ENCODE data around the gene SLC1A2.

The SLC1A2 gene

DNA sequence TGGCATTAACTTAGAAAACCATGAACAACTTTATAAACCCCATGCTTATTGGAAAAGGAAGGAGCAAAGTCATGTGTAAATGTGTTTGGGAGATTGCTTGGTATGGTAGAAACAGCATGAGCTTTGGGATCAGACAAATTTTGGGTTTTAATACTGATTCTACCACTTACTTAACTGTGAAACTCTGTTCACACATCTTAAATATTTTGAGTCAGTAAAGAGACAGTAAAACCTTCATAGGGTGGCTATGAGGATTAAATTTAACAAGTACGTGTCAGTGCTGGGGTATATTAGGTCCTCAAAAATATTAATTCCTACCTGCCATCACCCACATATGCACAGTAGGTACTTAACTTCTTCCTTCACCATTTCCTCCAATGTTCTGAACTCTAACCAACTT lies 183.9 kb downstream of the SLC1A2 start:
- no peak for TF ChIP-seq FOXA1 (IDR thresholded peaks at IDR 0.05)
- no peak for TF ChIP-seq HDGF (IDR thresholded peaks at IDR 0.05; ENCODE audit: borderline replicate concordance)
- TF ChIP-seq L3MBTL2 (conservative IDR thresholded peaks at IDR 0.05) = no peak
- TF ChIP-seq FOXM1 (IDR thresholded peaks at IDR 0.05; ENCODE audit: borderline replicate concordance) = no peak
- POLR2A ChIA-PET = no interaction called here
- CTCF ChIA-PET = no interaction called here
- no peak for DNase-seq (ENCODE audit: extremely low spot score)

DNA sequence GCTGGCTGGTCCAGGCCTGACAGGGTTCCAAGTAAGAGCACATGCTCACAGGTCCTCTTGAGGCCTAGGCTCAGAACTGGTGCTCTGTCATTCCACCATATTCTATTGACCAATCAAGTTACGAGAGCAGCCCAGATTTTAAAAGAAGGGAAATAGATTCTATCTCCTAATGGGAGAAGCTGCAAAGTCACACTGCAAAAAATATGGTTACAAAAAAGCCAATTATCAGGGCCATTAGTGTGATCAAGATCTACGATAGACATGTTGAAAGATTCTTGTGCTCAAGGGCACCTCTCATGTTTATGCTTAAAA lies 184.2 kb downstream of the SLC1A2 start:
- TF ChIP-seq ARNT (IDR thresholded peaks at IDR 0.05) (no peak), FOXA1 (IDR thresholded peaks at IDR 0.05) (no peak)
- POLR2A ChIA-PET = no interaction called here
- CTCF ChIA-PET = no interaction called here
- DNase-seq (ENCODE audit: extremely low spot score) = no peak

DNA sequence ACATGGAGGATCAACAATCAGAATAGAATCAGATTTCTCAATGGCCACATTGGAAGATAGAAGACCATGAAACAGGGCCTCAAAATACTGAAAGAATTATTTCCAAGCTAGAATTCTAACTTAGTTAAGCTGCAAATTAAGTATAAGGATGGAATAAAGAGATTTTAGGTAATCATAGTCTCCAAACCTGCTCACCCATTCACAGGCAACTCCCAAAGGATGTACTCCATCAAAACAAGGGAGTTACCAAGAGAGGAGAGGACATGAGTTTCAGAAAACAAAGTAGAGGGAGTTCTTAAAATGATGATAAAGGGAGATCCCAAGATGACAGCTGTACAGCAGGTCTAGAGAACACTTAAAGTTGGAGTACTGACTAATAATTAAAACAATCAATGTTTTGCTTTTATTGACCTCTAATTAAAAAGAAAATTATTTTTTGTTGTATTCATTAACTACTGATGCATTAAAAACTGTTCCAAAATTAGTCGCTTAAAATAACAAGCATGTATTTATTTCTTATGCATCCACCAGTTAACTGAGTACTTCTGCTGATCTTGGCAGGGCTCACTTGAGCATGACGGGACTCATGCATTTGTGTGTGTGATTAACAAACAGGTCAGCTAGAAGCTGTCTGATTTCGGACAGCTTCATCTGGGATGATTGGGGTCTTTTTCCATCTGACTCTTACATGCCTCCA lies 184.8 kb downstream of the SLC1A2 start:
- DNase-seq (ENCODE audit: extremely low spot score) = no peak
- ChIA-PET CTCF (no interaction called here), POLR2A (no interaction called here)
- TF ChIP-seq BHLHE40 (IDR thresholded peaks at IDR 0.05; ENCODE audit: borderline replicate concordance) (no peak), ZNF384 (IDR thresholded peaks at IDR 0.05) (no peak), L3MBTL2 (conservative IDR thresholded peaks at IDR 0.05) (no peak)

DNA sequence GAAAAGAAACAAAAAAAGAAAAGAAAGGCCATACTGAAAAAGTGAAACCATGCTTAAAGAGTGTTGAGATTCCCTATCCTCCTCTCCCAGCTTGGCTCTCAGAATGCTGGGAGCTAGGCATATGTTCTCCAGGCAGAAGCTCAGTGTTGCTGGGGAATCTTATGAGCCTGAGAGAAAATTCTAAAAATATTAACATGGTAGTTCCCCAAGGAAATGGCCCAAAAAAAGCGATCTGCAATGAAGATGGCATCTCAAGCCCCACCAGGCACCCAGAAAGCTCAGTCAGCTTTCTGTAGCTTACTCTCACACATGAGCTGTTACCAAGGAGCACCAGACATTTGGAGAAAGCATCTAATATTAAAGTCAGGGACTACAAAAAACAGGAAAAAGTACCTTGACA lies 185.8 kb downstream of the SLC1A2 start:
- DNase-seq (ENCODE audit: extremely low spot score) = no peak
- POLR2A ChIA-PET = no interaction called here

DNA sequence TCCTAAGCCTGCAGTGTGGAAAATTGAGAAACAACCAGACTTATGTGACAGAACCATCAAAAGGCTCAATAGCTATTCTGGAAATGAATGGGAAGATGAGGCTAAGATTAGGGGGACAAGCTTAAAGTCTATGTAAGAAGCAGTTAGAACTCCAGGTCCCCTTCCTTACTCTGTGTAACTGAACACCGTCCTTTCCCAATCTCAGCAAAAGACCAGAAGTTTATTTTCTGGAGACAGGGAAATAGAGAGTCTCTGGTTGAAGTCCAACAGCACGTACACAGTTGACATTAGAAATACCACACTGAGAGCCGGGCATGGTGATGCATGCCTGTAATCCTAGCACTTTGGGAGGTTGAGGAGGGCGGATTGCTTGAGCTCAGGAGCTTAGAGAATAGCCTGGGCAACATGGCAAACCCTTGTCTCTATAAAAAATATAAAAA lies 186.4 kb downstream of the SLC1A2 start:
- ChIA-PET POLR2A (no interaction called here), CTCF (no interaction called here)
- DNase-seq (ENCODE audit: extremely low spot score) = no peak
- TF ChIP-seq FOXK2 (IDR thresholded peaks at IDR 0.05) = no peak
- TF ChIP-seq HDGF (IDR thresholded peaks at IDR 0.05; ENCODE audit: borderline replicate concordance) = no peak
- TF ChIP-seq ARNT (IDR thresholded peaks at IDR 0.05) = no peak

More for the DNA sequence above, 185.8 kb downstream of the SLC1A2 start:
- no peak for TF ChIP-seq L3MBTL2 (conservative IDR thresholded peaks at IDR 0.05)
- CTCF ChIA-PET = no interaction called here

DNA sequence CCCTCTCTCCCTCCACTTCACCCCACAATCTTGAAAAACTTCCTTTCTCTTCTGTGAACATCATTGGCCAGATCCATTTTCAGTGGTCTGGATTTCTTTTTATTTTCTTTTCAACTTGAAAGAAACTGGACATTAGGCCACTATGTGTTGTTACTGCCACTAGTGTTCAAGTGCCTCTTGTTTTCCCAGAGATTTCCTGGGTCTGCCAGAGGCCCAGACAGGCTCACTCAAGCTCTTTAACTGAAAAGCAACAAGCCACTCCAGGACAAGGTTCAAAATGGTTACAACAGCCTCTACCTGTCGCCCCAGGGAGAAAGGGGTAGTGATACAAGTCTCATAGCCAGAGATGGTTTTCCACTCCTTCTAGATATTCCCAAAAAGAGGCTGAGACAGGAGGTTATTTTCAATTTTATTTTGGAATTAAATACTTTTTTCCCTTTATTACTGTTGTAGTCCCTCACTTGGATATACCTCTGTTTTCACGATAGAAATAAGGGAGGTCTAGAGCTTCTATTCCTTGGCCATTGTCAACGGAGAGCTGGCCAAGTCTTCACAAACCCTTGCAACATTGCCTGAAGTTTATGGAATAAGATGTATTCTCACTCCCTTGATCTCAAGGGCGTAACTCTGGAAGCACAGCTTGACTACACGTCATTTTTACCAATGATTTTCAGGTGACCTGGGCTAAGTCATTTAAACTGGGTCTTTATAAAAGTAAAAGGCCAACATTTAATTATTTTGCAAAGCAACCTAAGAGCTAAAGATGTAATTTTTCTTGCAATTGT lies 188.1 kb downstream of the SLC1A2 start:
- POLR2A ChIA-PET = no interaction called here
- CTCF ChIA-PET = no interaction called here
- TF ChIP-seq CTBP1 (IDR thresholded peaks at IDR 0.05; ENCODE audit: borderline replicate concordance) = no peak
- no peak for TF ChIP-seq NFRKB (IDR thresholded peaks at IDR 0.05)
- TF ChIP-seq SP1 (IDR thresholded peaks at IDR 0.05) = no peak
- no peak for TF ChIP-seq ELF4 (IDR thresholded peaks at IDR 0.05)
- no peak for TF ChIP-seq ZNF384 (IDR thresholded peaks at IDR 0.05)
- TF ChIP-seq LEF1 (IDR thresholded peaks at IDR 0.05; ENCODE audit: borderline replicate concordance) = no peak
- TF ChIP-seq ARNT (IDR thresholded peaks at IDR 0.05) = no peak
- no peak for DNase-seq (ENCODE audit: extremely low spot score)

DNA sequence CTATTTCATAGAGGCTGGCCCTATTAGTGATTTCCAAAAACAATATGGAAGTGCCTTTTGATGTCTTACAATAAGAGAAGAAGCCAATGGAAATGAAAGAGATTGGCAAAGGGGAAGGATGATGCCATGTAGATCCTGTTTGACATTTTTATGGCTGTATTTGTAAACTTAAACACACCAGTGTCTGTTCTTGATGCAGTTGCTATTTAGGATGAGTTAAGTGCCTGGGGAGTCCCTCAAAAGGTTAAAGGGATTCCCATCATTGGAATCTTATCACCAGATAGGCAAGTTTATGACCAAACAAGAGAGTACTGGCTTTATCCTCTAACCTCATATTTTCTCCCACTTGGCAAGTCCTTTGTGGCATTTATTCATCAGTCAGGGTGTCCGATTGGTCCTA lies 189.0 kb downstream of the SLC1A2 start:
- no peak for DNase-seq (ENCODE audit: extremely low spot score)
- TF ChIP-seq LEF1 (IDR thresholded peaks at IDR 0.05; ENCODE audit: borderline replicate concordance) (no peak), NFRKB (IDR thresholded peaks at IDR 0.05) (no peak), SUZ12 (IDR thresholded peaks at IDR 0.05) (no peak), SP1 (IDR thresholded peaks at IDR 0.05) (no peak), ARNT (IDR thresholded peaks at IDR 0.05) (no peak), FOXM1 (IDR thresholded peaks at IDR 0.05; ENCODE audit: borderline replicate concordance) (no peak), CTBP1 (IDR thresholded peaks at IDR 0.05; ENCODE audit: borderline replicate concordance) (no peak), FOXK2 (IDR thresholded peaks at IDR 0.05) (no peak), FOXA1 (IDR thresholded peaks at IDR 0.05) (no peak), TARDBP (IDR thresholded peaks at IDR 0.05) (no peak), ZNF384 (IDR thresholded peaks at IDR 0.05) (no peak), ELF4 (IDR thresholded peaks at IDR 0.05) (no peak), BHLHE40 (IDR thresholded peaks at IDR 0.05; ENCODE audit: borderline replicate concordance) (no peak), HDGF (IDR thresholded peaks at IDR 0.05; ENCODE audit: borderline replicate concordance) (no peak), L3MBTL2 (conservative IDR thresholded peaks at IDR 0.05) (no peak)
- TF ChIP-seq, protein P1, sequence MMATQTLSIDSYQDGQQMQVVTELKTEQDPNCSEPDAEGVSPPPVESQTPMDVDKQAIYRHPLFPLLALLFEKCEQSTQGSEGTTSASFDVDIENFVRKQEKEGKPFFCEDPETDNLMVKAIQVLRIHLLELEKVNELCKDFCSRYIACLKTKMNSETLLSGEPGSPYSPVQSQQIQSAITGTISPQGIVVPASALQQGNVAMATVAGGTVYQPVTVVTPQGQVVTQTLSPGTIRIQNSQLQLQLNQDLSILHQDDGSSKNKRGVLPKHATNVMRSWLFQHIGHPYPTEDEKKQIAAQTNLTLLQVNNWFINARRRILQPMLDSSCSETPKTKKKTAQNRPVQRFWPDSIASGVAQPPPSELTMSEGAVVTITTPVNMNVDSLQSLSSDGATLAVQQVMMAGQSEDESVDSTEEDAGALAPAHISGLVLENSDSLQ (IDR thresholded peaks at IDR 0.05) = no peak
- POLR2A ChIA-PET = no interaction called here
- CTCF ChIA-PET = no interaction called here

DNA sequence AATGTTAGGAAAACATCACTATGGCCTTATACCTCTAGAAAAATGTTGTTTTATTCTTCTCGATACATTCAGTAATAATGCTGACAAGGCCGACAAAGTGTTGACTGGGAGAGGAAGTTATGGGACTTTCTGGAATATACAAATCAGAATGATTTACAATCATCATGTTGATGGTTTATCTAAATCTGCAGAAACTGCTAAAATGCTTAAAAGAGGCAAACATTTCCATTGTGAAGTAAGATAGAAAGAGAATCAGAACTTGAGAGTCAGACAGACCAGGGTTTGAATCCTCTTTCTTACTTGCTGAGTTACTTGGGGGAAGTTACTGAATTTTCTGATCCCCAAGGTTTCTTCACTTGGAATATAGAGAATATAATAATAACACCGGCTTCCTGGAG lies 191.0 kb downstream of the SLC1A2 start:
- no peak for TF ChIP-seq FOXM1 (IDR thresholded peaks at IDR 0.05; ENCODE audit: borderline replicate concordance)
- TF ChIP-seq ZNF384 (IDR thresholded peaks at IDR 0.05) = no peak
- no peak for TF ChIP-seq LEF1 (IDR thresholded peaks at IDR 0.05; ENCODE audit: borderline replicate concordance)
- no peak for TF ChIP-seq CTBP1 (IDR thresholded peaks at IDR 0.05; ENCODE audit: borderline replicate concordance)
- no peak for TF ChIP-seq FOXA1 (IDR thresholded peaks at IDR 0.05)
- no peak for TF ChIP-seq TARDBP (IDR thresholded peaks at IDR 0.05)
- TF ChIP-seq BHLHE40 (IDR thresholded peaks at IDR 0.05; ENCODE audit: borderline replicate concordance) = no peak
- no peak for TF ChIP-seq ARNT (IDR thresholded peaks at IDR 0.05)
- no peak for TF ChIP-seq ELF4 (IDR thresholded peaks at IDR 0.05)
- no peak for TF ChIP-seq HDGF (IDR thresholded peaks at IDR 0.05; ENCODE audit: borderline replicate concordance)
- TF ChIP-seq L3MBTL2 (conservative IDR thresholded peaks at IDR 0.05) = no peak
- TF ChIP-seq SUZ12 (IDR thresholded peaks at IDR 0.05) = no peak
- no peak for TF ChIP-seq SP1 (IDR thresholded peaks at IDR 0.05)
- no peak for TF ChIP-seq FOXK2 (IDR thresholded peaks at IDR 0.05)
- TF ChIP-seq, protein P1 (IDR thresholded peaks at IDR 0.05) = no peak
- TF ChIP-seq NFRKB (IDR thresholded peaks at IDR 0.05) = no peak
- ChIA-PET CTCF (no interaction called here), POLR2A (no interaction called here)
- DNase-seq (ENCODE audit: extremely low spot score) = no peak

Data from HEK293T (cell line).